ENCODE results near the gene BEAN1.

Gene BEAN1

DNA sequence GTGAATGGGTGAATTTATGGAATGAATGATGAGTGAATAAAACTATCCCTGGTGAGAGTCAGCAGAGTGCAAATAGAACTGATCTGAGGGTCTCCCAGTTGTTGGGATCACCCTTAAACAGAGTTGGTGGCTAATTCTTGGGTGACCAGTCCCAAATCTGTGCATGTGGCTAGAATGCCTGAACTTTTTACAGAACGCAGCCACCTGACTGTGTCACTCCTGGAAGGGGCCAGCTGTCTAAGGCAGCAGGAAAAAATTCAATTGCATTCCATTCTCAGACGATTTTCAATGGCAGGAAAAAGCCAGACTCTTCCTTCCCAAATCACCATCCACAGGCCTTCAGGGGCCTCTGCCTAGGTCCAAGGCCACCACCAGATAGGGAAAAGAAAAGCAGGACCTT is 43.5 kb downstream of the BEAN1 start:
- ATAC-seq = no peak
- DNase-seq = no peak

DNA sequence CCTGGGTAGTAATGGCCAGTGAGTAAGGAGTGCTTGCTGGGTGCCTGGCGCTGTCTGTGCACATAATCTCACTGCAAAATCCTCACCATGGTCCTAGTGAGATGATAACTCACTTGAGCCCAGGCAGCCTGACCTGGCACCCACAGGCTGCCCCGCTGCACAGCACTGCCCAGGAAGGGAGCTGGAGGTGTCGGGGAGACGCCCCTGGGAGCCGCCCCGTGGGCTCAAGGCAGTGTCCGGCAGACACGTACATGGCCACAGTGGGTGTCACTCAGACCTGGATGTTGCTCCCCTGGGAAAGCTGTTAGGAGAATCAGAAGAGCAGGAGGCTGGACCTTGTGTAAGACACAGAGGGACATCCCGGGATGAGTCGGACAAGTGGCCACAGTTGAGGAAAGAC is 44.2 kb downstream of the BEAN1 start:
- ATAC-seq = no peak
- DNase-seq = no peak

- DNase-seq (no peak), ATAC-seq (no peak)
These were observed 44.8 kb downstream of the BEAN1 start for GRCh38 chr16:66471716-66472393.

- no peak for DNase-seq
These were observed 46.0 kb downstream of the BEAN1 start for GRCh38 chr16:66473051-66473571.

DNA sequence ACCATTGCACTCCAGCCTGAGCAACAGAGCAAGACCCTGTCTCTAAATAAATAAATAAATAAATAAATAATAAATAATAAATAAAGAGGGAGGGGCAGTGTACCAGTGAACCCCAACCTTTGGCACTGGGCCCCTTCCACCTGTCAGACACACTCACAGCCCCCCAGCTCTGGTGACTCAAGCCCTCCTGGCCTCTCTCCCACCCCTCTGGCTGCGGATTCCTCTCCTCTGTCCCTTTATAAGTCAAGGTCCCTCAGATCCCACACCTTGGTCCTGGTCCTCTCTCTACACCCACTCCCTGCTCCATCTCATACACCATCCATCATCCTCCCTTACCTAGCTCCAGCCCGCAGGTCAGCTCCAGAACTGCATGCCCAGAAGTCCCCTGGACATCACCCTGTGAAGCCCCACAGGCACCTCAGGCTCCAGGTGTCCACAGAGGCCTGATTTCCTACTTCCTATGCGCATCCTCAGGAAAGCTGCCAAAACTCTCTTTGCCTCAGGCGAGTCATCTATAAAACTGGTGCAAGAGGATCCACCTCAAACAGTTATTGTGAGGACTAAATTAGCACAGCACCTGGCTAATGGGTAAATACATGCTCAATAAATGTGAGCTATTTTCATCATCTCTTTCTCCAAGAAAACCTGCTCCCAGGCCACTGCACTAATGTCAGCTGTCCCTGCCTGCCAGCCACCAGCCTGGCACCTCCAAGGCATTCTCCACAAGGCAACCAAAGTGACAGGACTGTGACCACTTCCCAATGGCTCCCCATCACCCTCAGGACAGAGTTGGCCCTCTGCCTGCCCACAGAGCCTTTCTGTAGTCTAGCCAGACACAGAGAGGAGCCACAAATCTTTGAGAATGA is 46.8 kb downstream of the BEAN1 start:
- no peak for DNase-seq
- ATAC-seq = no peak

More at GRCh38 chr16:66473051-66473571, 46.0 kb downstream of the BEAN1 start:
- ATAC-seq = no peak

DNA sequence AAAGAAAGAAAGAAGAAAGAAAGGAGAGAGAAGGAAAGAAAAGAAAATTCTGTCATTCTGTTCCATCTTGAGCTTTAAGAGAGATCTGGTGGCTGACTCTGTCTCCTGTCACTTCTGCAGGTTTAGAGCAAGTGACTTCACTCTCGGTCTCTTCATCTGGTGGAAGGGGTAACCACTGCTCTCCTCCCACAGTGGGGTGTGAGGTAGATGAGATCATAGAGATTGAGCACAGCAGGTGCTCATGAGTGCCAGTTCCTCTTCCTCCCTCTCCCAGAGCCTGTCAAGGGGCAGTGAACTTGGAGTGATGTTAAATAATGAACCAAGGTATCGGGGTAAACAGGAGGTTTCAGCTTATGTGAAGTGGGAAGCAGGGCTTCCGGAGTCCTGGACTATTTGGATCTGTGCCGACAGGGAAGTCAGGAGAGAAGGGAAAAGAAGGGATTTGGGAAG is 47.7 kb downstream of the BEAN1 start:
- DNase-seq (peak; percentile 42), ATAC-seq (peak; percentile 88)

- DNase-seq = no peak
- ATAC-seq = no peak
These were observed 48.1 kb downstream of the BEAN1 start for GRCh38 chr16:66475232-66475631.

DNA sequence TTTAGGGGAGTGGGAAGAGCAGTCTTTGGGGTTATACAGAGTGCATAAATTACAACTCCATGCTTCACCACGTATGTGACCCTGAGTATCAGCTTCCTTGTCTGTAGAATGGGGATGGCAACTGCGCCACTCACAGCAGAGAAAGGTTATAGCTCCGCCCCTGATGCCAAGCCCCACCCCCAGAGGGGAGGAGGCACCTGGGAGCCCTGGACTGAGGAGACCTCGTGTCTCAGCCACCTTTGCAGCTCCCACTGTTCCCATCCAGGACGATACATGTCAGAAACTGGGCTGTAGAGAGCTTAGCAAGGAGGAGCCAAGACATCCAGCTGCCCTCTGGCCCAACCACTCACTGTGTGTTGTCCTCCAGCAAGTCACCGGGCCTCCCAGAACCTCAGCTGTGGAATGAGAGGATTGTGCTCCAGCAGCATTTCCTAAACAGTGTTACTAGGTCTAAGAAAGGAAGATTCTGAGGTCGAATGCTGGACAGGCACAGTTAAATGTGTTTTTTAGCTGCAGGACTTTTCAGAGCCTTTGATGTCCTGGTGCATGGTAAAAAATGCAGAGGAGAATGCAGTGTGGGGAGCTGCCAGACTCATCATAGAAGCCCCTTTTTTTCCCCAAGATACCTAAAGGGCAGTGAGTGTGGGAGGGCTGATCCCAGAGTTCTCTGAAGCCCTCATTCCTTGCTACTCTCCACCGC is 49.4 kb downstream of the BEAN1 start:
- ATAC-seq (peak; percentile 17), DNase-seq (peak; percentile 67)

DNA sequence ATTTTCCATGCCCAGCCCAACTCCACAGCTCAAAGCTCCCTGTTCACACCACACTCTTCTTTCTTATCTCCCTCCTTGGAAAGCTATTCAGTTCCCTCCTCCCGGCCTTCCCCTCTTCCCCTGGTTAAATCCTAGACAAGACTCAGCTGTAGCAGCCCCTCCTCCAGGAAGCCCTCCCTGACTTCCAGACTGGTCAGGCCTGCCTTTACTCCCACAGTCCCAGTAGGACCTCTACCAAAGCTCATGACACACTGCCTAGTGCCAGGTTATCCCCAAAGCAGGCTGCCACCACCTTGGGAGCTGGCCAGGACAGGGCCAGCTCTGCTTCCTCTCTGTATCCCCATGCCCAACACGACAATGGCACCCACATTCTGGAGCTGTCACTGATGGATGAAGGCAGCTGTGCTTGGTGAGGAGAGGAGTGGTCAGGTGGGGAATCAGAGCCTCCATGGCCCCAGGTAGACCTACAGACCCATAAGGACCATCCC is 50.0 kb downstream of the BEAN1 start:
- ATAC-seq = no peak
- DNase-seq = no peak

GRCh38 chr16:66478733-66479511 is 51.8 kb downstream of the BEAN1 start:
- peak; percentile 83 for ATAC-seq

GRCh38 chr16:66479661-66480264 is 52.7 kb downstream of the BEAN1 start:
- DNase-seq = no peak
- no peak for ATAC-seq

More at GRCh38 chr16:66478733-66479511, 51.8 kb downstream of the BEAN1 start:
- DNase-seq = peak; percentile 87

DNA sequence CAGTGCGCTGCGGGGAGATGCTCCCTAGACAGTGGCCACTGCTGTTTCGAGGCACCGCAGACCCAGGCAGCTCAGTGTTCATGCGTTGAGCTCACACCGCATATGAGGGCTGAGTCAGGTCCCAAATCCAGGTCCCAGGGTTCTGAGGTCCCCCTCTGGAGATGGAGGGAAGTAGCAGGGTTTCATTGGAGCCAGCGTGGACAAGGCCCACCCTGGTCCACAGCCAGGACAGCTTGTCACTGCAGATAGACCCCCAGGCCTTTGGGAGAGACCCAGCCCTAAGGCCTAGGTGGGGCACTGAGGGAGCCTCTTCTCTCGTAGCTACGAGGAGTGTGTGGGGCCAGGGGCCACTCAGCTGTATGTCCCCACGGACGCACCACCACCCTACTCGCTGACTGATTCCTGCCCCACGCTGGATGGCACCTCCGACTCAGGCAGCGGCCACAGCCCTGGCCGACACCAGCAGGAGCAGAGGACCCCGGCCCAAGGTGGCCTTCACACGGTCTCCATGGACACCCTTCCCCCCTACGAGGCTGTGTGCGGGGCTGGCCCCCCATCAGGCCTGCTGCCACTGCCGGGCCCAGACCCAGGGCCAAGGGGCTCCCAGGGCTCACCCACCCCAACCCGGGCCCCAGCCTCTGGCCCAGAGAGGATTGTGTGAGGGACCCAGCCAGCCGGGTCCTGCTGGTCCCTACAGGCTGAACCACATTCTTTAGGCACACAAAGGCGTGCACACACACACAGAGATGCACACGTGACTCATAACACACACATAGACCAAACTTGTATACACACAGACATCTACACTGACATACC is 53.4 kb downstream of the BEAN1 start:
- DNase-seq = no peak
- no peak for ATAC-seq

DNA sequence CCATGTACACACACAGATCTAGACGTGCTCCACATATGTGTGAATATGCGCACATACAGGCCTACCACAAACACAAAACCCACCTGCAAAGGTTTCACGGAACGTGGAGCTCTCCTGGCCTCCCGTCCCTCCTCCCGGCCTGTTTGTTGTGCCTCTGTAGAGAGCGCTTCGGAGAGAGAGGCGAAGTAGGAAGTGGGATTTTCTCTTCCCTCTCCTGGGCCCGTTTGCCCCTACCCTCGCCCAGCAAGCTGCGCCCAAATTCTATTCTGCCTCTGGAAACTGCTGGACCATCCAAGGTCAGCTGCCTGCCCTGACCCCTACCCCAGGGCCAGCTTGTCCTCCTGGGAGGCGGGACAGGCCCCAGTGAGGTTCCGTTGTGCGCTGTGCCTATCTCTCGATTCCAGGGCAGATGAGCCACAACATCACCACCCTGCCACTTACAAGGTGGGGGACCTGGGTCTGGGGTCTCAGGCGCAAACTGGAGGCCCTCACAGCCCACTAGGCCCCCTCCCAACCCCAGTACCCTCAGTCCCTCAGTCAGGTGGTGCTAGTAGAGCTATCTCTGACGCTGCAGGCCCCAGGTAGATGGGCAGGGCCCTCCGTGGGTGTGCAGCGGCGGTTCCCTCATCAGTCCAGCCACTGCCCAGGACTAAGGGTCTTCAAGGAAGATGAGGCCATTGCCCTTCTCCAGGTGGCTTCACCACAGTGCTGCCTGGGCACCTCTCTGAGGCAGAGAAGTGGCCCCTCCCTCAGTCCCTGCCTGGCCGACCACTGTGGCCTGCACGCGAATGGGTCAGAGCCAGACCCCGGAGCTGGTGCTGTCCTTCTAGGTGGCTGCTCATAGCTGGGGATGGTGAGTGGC is 54.2 kb downstream of the BEAN1 start:
- ATAC-seq (no peak), DNase-seq (no peak)

GRCh38 chr16:66481943-66482390 is 54.9 kb downstream of the BEAN1 start:
- DNase-seq = no peak
- no peak for ATAC-seq

DNA sequence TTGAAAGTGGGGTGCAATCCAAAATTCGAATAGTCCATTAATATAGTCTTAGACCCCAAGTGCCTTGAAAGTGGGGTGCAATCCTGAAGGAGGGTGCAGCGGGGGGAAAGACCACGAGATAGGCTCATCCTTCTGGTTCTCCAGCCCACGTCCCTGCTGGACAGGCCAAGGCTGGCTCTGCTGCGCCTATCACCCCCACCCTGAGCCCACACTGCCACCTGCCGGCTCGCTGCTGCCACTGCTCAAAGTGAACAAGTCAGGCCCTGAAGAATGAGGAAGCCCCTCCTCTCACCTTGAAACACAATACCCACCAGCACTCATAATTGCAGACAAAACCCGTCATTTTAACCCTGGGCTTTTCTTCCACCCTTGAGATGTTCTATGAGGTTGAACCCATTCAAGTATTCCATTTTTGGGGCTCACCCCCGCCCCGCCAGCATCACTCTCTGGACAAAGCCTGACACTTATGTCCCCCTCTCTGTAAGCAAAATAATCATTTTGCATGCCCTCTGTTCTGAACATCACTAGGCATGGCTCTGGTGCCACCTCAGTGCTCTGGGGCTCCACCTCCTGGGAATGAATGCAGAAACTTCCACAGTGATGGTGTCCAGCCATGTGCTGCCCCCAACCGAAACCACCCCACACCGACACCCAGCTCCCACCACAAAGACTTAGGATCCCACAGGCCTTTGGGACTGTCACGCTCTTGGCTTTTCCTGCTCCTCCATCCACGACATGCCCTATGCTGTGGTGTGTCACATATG is 56.8 kb downstream of the BEAN1 start:
- peak; percentile 54 for ATAC-seq
- peak; percentile 86 for DNase-seq

DNA sequence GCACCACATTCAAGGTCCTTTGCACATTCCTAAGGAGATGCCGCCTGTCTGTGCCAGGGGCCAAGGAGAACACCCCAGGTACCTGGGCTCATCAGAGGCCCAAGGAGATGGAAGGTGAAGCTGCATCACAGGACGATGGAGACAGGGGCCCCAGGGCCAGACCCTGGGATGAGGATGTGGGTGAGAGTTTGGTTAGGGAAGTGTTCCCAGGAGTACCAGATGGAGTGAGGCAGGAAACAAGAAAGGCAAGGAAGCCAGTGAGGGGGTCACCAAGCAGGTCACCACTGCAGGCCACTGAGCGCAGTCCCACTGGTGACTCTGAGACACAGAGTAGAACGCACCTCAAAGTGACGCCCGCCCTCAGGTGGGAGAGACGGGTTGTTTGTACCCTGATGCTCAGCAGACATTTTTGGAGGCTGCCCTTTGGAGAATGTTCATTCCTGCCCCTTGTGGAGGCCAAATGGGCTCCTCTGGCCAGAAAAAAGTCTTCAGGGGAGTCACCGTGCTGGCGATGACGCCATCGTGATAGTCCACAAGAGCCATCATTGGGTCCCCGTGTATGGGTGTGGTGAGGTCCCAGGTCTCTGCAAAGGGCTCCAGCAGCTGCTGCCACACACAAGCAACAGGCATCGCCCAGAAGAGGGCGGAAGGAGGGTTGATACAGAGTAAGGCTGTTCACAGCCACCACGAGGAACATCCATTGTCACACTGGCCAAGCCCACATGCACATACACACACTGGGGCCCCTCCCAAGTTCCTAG is 57.5 kb downstream of the BEAN1 start:
- no peak for ATAC-seq
- no peak for DNase-seq

DNA sequence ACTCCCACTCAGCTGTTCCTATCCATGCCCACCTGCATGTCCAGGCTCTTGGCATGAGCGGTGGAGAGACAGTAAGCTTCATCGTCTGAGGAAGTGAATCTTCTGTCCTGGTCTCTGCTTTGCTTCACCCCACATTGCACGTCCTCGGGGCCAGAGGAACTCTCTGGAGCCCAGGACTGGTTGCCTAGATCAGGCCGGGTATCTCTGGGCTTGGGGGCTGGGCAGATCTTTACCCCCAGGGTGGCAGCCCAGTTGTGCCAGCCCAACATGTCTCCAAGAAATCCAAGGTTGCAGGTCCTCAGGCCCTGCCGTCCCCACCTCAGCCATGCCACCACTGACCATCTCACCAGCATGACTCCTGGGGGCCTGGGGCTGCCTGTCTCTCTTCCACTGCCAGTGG is 58.3 kb downstream of the BEAN1 start:
- DNase-seq (no peak), ATAC-seq (no peak)

Data from stimulated activated naive CD8-positive, alpha-beta T cell treated with anti-CD3 and anti-CD28 coated beads, Interleukin-15, Interleukin-2, amounts not matched to agents 100 U/mL and 50 U/mL, for 24 hours (primary cell).